ENCODE measurements around the gene PPP1R13L.
A peak's percentile ranks its signal among the peaks of the same experiment; 100 is the strongest.

PPP1R13L gene

DNA sequence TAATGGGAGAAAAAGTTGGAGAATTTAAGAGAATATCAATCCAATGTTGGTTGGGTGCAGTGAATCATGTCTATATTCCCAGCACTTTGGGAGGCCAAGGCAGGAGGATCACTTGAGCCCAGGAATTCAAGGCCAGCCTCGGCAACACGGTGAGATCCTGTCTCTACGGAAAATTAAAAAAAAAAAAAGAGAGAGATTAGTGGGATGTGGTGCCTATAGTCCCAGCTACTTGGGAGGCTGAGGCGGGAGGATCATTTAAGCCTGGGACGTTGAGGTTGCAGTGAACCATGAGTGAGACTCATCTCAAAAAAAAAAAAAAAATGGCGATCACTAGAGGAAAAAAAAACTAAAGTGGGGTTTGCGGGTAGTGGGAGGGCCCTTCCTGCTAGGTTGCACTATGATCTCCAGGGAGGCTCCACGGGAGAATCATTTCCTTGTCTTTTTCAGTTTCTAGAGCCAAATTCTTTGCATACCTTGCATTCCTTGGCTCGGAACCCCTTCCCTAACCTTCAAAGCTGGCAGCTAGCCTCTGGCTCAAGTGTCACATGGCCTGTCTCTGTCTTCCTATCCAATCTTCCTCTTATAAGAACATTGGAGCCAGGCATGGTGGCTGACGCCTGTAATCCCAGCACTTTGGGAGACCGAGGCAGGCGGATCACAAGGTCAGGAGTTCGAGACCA is 28.7 kb downstream of the PPP1R13L start:
- H3K27me3 ChIP-seq (ENCODE audit: low read depth, low read length): no peaks in the 10 kb centered on the region
- H3K4me2 ChIP-seq (ENCODE audit: low read length): peak overlapping the region; percentile 24; the same call in 1 of the 2 replicates
- H3K36me3 ChIP-seq (replicated peaks; ENCODE audit: low read depth, low read length): no peaks in the 10 kb centered on the region
- H3K27ac ChIP-seq (ENCODE audit: low read length): peak overlapping the region; percentile 36
- peak overlapping the region; percentile 63 for H2AFZ ChIP-seq (ENCODE audit: low read depth, low read length)
- H3K79me2 ChIP-seq (ENCODE audit: low read length): no peaks in the 10 kb centered on the region
- no peaks in the 10 kb centered on the region for H3K9me3 ChIP-seq (ENCODE audit: insufficient read depth, low read length)
- peak overlapping the region; percentile 39; the same call in 1 of the 2 replicates for H3K9ac ChIP-seq (ENCODE audit: low read length)
- TF ChIP-seq, protein P1, sequence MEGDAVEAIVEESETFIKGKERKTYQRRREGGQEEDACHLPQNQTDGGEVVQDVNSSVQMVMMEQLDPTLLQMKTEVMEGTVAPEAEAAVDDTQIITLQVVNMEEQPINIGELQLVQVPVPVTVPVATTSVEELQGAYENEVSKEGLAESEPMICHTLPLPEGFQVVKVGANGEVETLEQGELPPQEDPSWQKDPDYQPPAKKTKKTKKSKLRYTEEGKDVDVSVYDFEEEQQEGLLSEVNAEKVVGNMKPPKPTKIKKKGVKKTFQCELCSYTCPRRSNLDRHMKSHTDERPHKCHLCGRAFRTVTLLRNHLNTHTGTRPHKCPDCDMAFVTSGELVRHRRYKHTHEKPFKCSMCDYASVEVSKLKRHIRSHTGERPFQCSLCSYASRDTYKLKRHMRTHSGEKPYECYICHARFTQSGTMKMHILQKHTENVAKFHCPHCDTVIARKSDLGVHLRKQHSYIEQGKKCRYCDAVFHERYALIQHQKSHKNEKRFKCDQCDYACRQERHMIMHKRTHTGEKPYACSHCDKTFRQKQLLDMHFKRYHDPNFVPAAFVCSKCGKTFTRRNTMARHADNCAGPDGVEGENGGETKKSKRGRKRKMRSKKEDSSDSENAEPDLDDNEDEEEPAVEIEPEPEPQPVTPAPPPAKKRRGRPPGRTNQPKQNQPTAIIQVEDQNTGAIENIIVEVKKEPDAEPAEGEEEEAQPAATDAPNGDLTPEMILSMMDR (IDR thresholded peaks at IDR 0.05; ENCODE audit: low read depth, low read length): no peak
- no peak for TF ChIP-seq EZH2phosphoT487 (IDR thresholded peaks at IDR 0.05; ENCODE audit: low read depth)
- H3K4me1 ChIP-seq (ENCODE audit: low read length): peaks cover 34% of the 10 kb centered on the region
- no peaks in the 10 kb centered on the region for H4K20me1 ChIP-seq (ENCODE audit: insufficient read depth, low read length)
- no peak overlapping the region for H3K4me3 ChIP-seq (ENCODE audit: low read length)

GRCh38 chr19:45370410-45371204 is 34.3 kb downstream of the PPP1R13L start, which contains the start of gene ERCC2:
Gene ERCC2 (minus strand): TSS chr19:45370573. CDS start chr19:45370540, 33 bp downstream.
- H3K4me1 ChIP-seq (ENCODE audit: low read length): peaks cover 13% of the 10 kb centered on the region; the same call in 1 of the 2 replicates
- peak within 1 kb of the TSS; percentile 79 for H3K27ac ChIP-seq (ENCODE audit: low read length)
- no peaks in the 10 kb centered on the region for H4K20me1 ChIP-seq (ENCODE audit: insufficient read depth, low read length)
- H3K9ac ChIP-seq (ENCODE audit: low read length): peak within 1 kb of the TSS; percentile 82
- peak within 1 kb of the TSS; percentile 54; the same call in 1 of the 2 replicates for H2AFZ ChIP-seq (ENCODE audit: low read depth, low read length)
- peak within 1 kb of the TSS; percentile 83 for H3K4me3 ChIP-seq (ENCODE audit: low read length)
- TF ChIP-seq, protein P1 (IDR thresholded peaks at IDR 0.05; ENCODE audit: low read depth, low read length): no peak
- no peak for TF ChIP-seq EZH2phosphoT487 (IDR thresholded peaks at IDR 0.05; ENCODE audit: low read depth)
- H3K9me3 ChIP-seq (ENCODE audit: insufficient read depth, low read length): no peaks in the 10 kb centered on the region
- H3K4me2 ChIP-seq (ENCODE audit: low read length): peak within 1 kb of the TSS; percentile 85
- peaks cover 12% of the 10 kb centered on the region for H3K36me3 ChIP-seq (replicated peaks; ENCODE audit: low read depth, low read length)
- H3K27me3 ChIP-seq (ENCODE audit: low read depth, low read length): no peaks in the 10 kb centered on the region
- H3K79me2 ChIP-seq (ENCODE audit: low read length): peaks cover 23% of the 10 kb centered on the region

DNA sequence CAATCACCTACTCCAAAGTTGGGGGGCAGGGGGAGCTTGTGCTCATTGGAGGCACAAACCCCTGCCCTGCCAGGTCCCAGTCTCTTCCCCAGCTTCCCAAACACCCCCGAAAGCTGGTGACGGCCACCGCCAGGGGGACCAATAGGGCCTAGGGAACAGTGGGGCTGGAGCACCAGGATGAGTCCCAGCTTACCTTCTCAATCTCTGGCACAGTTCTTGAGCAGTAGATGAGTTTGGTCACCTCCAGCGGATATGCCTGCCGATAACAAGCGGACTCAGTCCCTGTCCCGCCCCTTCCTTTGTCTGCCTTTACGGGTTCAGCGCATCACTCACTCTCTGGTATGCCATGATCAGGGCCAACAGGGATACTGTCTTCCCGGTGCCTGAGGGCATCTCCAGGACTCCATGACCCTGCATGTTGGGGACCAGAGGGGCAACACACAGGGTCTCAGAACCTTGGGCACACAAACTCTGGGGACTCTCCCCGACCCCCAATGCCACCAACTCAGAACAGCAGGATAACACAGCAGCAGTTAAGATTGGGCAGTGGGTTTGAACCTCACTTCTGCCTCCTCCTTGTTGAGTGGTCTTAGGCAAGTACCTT is 36.0 kb downstream of the PPP1R13L start:
- Histone ChIP-seq H3K27ac (ENCODE audit: low read length) (no peak overlapping the region), H3K4me2 (ENCODE audit: low read length) (peak overlapping the region; percentile 85), H3K9me3 (ENCODE audit: insufficient read depth, low read length) (no peaks in the 10 kb centered on the region), H2AFZ (ENCODE audit: low read depth, low read length) (no peak overlapping the region), H3K9ac (ENCODE audit: low read length) (no peak overlapping the region), H3K79me2 (ENCODE audit: low read length) (peaks cover 23% of the 10 kb centered on the region), H3K36me3 (replicated peaks; ENCODE audit: low read depth, low read length) (peaks cover 13% of the 10 kb centered on the region), H3K4me3 (ENCODE audit: low read length) (0 out of 2 replicates have a peak overlapping the region, but pooled peaks have one; percentile 83), H3K27me3 (ENCODE audit: low read depth, low read length) (no peaks in the 10 kb centered on the region), H3K4me1 (ENCODE audit: low read length) (peaks cover 13% of the 10 kb centered on the region; the same call in 1 of the 2 replicates), H4K20me1 (ENCODE audit: insufficient read depth, low read length) (no peaks in the 10 kb centered on the region)
- TF ChIP-seq EZH2phosphoT487 (IDR thresholded peaks at IDR 0.05; ENCODE audit: low read depth): no peak
- TF ChIP-seq, protein P1 (IDR thresholded peaks at IDR 0.05; ENCODE audit: low read depth, low read length): no peak
